Head of caudate nucleus (tissue), 42 donors: ENCODE results near the gene S100A9.
A peak's percentile ranks its signal among the peaks of the same experiment; 100 is the strongest.
"Not testable (repeated sequence)": the region's sequence is repeated elsewhere in the genome, so short reads cannot be mapped to it uniquely, and the experiment has no call there.

Experiments used
- DNase-seq, 42 donors: peaks; one replicate each; pipeline versions ENCODE4 v3.0.0 to v3.0.0-alpha.2; 2020 to 2021; ENCODE audit warnings: mixed read lengths in 7 of 42
- intact Hi-C: fragments of 100-400 bp; cut with DNase I; formaldehyde crosslinking; loops from one replicate; pipeline ENCODE4 v1.15.0; 2022

The S100A9 gene

GRCh38 chr1:153397924-153398651, 40.4 kb downstream of the S100A9 start:
- intact Hi-C loops, result no loop called here
- DNase-seq, result peak in 3 of 42 donors; percentile 6 to 14 (median 10)

- peak in 1 of 42 donors; percentile 25 for DNase-seq
- intact Hi-C loops, result no loop called here
These were observed 41.9 kb downstream of the S100A9 start for GRCh38 chr1:153399401-153400055.

DNA sequence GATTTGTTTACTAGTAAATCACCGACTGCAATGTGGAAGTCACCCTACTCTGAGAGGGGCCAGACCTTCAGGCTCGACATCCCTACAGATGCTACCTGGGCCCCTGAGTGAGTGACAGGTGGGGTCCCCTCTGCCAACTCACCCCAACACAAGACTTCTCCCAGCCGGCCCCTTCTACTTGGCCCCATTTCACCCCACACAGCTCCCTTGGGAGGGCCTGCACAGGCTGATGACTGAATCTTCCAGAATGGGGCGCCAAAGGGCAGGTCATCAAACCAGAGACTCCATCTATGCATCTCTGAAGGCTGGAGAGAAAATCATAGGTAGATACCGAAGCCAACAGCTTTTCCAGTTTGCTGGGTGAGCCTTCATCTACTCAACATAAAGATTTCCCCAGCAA, 42.6 kb downstream of the S100A9 start:
- intact Hi-C loops, result no loop called here
- DNase-seq, result peak in 2 of 42 donors; percentile 23 to 33

- DNase-seq, result no peak
- intact Hi-C loops, result no loop called here
These were observed 43.8 kb downstream of the S100A9 start for GRCh38 chr1:153401461-153401860.

GRCh38 chr1:153402226-153402625, 44.6 kb downstream of the S100A9 start:
- intact Hi-C loops, result no loop called here
- peak in 1 of 42 donors; percentile 13 for DNase-seq

- DNase-seq, result peak in 3 of 42 donors; percentile 7 to 25 (median 20)
- intact Hi-C loops, result no loop called here
These were observed 45.9 kb downstream of the S100A9 start for GRCh38 chr1:153403421-153404085.

DNA sequence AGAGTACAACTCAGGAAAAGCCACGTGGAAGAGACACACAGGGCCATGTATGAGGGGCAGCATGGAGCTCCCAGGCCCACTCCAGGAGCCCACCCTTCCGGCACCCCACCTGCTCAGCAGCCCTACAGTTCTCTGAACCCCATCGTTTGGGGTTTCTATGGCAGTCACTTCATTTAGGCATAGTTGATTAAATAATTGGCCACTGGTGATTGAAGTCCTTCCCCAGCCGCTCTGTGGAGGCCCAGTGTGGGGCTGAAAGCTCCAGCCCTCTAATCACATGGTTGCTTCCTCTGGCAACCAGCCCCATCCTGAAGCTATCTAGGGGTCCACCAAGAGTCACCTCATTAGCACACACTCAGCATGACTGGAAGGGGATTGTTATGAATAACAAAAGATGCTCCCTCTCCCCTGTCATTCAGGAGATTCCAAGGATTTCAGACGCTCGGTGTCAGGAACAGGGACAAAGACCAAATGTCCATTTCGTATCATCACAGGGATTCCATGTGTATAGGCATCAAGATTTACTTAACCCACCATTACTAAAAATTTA, 46.5 kb downstream of the S100A9 start:
- intact Hi-C loops, result no loop called here

GRCh38 chr1:153404768-153405167, 47.1 kb downstream of the S100A9 start:
- intact Hi-C loops, result no loop called here
- DNase-seq, result peak in 33 of 42 donors; percentile 8 to 73 (median 41)

More for the DNA sequence above, 46.5 kb downstream of the S100A9 start:
- peak in 2 of 42 donors; percentile 16 for DNase-seq

GRCh38 chr1:153405825-153406599, 48.4 kb downstream of the S100A9 start:
- peak in 3 of 42 donors; percentile 3 to 28 (median 19) for DNase-seq
- intact Hi-C loops, result not testable (repeated sequence)

- DNase-seq, result peak in 3 of 42 donors; percentile 10 to 21 (median 14)
- intact Hi-C loops, result not testable (repeated sequence)
These were observed 49.6 kb downstream of the S100A9 start for GRCh38 chr1:153407274-153407673.
